T-helper 1 cell treated with Interleukin-12 subunit alpha and Interleukin-12 subunit beta and Interleukin-4 antibody, amounts not matched to agents 30 μg/mL and 1 μg/mL, for 36 hours (primary cell): ENCODE measurements around the gene TCFL5.

Experiments used
- H3K27ac Mint-ChIP-seq: one replicate; pipeline ENCODE4 v1.8.0; 2021; ENCODE audit warnings: mild to moderate bottlenecking, mixed read lengths
- H3K27me3 Mint-ChIP-seq: one replicate; pipeline ENCODE4 v1.8.0; 2021; ENCODE audit warnings: low read depth, mixed read lengths
- H3K36me3 Mint-ChIP-seq: one replicate; pipeline ENCODE4 v1.8.0; 2021; ENCODE audit warnings: low read depth, mixed read lengths
- H3K4me1 Mint-ChIP-seq: one replicate; pipeline ENCODE4 v1.8.0; 2021; ENCODE audit warnings: low read depth, mixed read lengths
- H3K4me3 Mint-ChIP-seq: one replicate; pipeline ENCODE4 v1.8.0; 2021; ENCODE audit warnings: mild to moderate bottlenecking, moderate library complexity, mixed read lengths
- H3K9me3 Mint-ChIP-seq: one replicate; pipeline ENCODE4 v1.8.0; 2021; ENCODE audit warnings: mixed read lengths

Gene TCFL5

DNA sequence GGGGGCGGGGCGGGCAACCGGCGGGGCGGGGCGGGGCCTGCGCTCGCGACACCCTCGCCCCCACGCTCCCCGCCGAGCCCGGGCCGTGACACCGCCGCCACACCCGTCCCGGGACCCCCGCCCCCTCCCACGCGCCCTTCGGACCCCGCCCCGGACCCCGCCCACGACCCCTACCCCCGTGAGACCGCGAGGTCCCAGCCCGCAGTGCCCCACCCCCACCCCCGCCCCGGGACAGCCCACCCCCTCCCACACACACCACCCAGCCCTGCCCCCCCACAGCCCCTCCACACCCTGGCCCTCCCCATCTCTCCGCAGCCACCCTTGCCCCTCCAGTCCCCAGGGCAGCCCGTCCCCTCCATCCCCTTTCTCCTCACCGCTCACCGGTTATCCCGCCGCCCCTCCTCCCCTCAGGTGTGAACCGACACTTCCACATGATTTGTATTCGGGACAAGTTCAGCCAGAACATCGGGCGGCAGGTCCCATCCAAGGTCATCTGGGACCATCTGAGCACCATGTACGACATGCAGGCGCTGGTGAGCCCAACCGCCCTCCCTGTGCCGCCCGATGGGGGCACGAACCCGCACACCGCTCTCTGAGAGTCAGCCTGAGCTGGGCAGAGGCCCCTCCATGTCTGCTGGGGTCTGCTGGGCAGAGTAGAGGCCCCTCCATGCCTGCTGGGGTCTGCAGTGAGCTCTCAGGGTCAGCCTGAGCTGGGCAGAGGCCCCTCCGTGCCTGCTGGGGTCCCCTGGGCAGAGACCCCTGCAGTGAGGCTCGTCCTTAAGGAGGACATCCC is 64.7 kb downstream of the TCFL5 start:
- Mint-ChIP-seq H3K36me3 (peaks cover 15% of the 10 kb centered on the region), H3K4me3 (peak overlapping the region; percentile 75)

GRCh38 chr20:62795023-62795761 is 66.4 kb downstream of the TCFL5 start:
- H3K36me3 Mint-ChIP-seq = peaks cover 14% of the 10 kb centered on the region
- H3K27ac Mint-ChIP-seq = peak overlapping the region; percentile 93
- no peaks in the 10 kb centered on the region for H3K9me3 Mint-ChIP-seq
- H3K27me3 Mint-ChIP-seq = peaks cover 5% of the 10 kb centered on the region
- H3K4me1 Mint-ChIP-seq = peaks cover 27% of the 10 kb centered on the region
- peak overlapping the region; percentile 84 for H3K4me3 Mint-ChIP-seq

More for the DNA sequence above, 64.7 kb downstream of the TCFL5 start:
- Mint-ChIP-seq H3K4me1 (peaks cover 19% of the 10 kb centered on the region), H3K27me3 (no peaks in the 10 kb centered on the region), H3K9me3 (no peaks in the 10 kb centered on the region), H3K27ac (peak overlapping the region; percentile 86)

- peaks cover 10% of the 10 kb centered on the region for H3K36me3 Mint-ChIP-seq
- H3K27me3 Mint-ChIP-seq = peaks cover 5% of the 10 kb centered on the region
- H3K27ac Mint-ChIP-seq = peak overlapping the region; percentile 93
- peak overlapping the region; percentile 84 for H3K4me3 Mint-ChIP-seq
- no peaks in the 10 kb centered on the region for H3K9me3 Mint-ChIP-seq
- H3K4me1 Mint-ChIP-seq = peaks cover 27% of the 10 kb centered on the region
These were observed 67.5 kb downstream of the TCFL5 start for GRCh38 chr20:62794007-62794724.

DNA sequence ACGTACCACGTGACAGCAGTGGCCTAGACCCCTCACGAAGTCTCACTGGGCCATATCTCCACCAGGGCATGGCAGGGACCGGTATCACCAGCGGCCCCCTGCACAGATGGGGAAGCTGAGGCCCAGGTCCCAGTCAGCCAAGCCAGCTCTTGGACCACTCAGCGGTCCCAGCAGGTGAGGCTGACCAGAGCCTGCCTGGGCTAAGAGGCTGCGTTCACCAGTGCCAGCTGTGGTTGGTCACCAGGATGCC is 67.9 kb downstream of the TCFL5 start:
- peaks cover 5% of the 10 kb centered on the region for H3K27me3 Mint-ChIP-seq
- peaks cover 6% of the 10 kb centered on the region for H3K36me3 Mint-ChIP-seq
- peak overlapping the region; percentile 50 for H3K4me3 Mint-ChIP-seq
- H3K4me1 Mint-ChIP-seq = peaks cover 27% of the 10 kb centered on the region
- H3K27ac Mint-ChIP-seq = peak overlapping the region; percentile 81
- no peaks in the 10 kb centered on the region for H3K9me3 Mint-ChIP-seq

GRCh38 chr20:62792940-62793756 is 68.5 kb downstream of the TCFL5 start:
- Mint-ChIP-seq H3K4me1 (peaks cover 27% of the 10 kb centered on the region), H3K27ac (peak overlapping the region; percentile 81), H3K36me3 (peaks cover 2% of the 10 kb centered on the region), H3K27me3 (peaks cover 5% of the 10 kb centered on the region), H3K4me3 (peak overlapping the region; percentile 50), H3K9me3 (no peaks in the 10 kb centered on the region)

DNA sequence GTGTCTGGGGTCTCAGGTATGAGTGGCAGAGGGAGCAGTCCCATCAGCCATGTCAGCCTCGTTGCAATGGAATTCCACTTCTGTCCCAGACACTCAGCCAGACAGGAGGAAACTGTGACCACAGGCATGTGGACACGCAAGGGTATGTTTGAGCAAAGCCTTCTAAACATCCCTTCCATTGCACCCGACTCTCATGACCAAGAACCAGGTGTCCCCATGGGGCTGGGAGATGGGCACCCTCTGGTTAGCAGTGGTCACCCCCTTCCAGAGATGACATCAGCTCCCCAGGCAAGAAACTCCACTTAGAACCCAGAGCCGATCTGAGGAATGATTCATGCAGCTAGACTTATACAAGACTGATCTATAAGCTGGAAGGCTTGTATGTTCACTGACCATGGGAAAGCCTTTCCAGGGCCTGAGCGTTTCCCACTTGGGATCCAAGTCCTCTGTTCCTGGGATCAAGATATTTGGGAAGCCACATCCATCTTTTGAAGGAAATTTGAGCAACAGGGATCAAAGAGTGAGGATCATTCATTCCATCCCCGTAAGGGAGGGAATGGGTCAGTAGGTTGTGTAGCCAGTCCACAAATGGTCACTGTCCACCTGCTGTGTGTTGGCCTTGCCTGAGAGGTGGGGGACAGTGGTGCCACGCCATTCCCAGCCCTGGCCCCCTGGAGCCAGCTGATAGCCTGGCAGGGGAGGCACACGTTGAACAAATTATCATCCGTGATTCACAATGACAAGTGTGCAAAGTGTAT is 69.3 kb downstream of the TCFL5 start:
- Mint-ChIP-seq H3K9me3 (no peaks in the 10 kb centered on the region), H3K36me3 (no peaks in the 10 kb centered on the region), H3K27me3 (peaks cover 5% of the 10 kb centered on the region), H3K27ac (no peak overlapping the region), H3K4me3 (no peak overlapping the region), H3K4me1 (peaks cover 23% of the 10 kb centered on the region)

GRCh38 chr20:62791301-62792181 is 70.1 kb downstream of the TCFL5 start:
- peaks cover 5% of the 10 kb centered on the region for H3K27me3 Mint-ChIP-seq
- no peaks in the 10 kb centered on the region for H3K36me3 Mint-ChIP-seq
- H3K9me3 Mint-ChIP-seq = no peaks in the 10 kb centered on the region
- H3K27ac Mint-ChIP-seq = peak overlapping the region; percentile 70
- peaks cover 19% of the 10 kb centered on the region for H3K4me1 Mint-ChIP-seq
- no peak overlapping the region for H3K4me3 Mint-ChIP-seq
